DND-41 (cell line): ENCODE results near the gene ITGB5.

Experiments used
- EZH2 ChIP-seq: IDR thresholded peaks from 3 replicates; pipeline ENCODE4 v1.6.1; 2012; ENCODE audit warnings: borderline replicate concordance, low read depth, mild to moderate bottlenecking, moderate library complexity, low read length, inconsistent platforms; ENCODE audit not compliant: severe bottlenecking
- TF ChIP-seq, protein P1 (sequence below): IDR thresholded peaks from 2 replicates; pipeline ENCODE4 v1.5.1; 2012; ENCODE audit warnings: borderline replicate concordance, low read length, moderate library complexity, mild to moderate bottlenecking; ENCODE audit not compliant: poor library complexity, severe bottlenecking; ENCODE audit errors: extremely low read depth

DNA sequence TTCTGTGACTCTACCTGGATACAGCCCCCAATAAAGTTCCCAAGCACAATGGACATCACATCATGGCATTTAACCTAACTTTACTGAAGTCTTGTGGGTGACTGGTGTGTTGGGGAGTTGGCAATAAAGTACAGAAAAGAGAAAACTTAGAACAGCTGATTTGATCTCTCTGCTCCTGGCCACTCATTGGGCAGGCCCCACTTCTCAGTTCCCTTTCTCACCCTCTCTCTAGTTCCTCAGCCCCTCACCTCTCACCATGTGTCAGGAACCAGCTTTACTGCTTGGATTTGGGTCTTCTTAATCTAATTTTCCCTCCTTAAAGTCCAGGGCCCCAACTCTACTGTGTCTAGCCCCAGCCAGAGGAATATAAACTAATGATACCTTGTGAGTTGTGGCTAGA lies 48.1 kb upstream of the ITGB5 start:
- TF ChIP-seq, protein P1, sequence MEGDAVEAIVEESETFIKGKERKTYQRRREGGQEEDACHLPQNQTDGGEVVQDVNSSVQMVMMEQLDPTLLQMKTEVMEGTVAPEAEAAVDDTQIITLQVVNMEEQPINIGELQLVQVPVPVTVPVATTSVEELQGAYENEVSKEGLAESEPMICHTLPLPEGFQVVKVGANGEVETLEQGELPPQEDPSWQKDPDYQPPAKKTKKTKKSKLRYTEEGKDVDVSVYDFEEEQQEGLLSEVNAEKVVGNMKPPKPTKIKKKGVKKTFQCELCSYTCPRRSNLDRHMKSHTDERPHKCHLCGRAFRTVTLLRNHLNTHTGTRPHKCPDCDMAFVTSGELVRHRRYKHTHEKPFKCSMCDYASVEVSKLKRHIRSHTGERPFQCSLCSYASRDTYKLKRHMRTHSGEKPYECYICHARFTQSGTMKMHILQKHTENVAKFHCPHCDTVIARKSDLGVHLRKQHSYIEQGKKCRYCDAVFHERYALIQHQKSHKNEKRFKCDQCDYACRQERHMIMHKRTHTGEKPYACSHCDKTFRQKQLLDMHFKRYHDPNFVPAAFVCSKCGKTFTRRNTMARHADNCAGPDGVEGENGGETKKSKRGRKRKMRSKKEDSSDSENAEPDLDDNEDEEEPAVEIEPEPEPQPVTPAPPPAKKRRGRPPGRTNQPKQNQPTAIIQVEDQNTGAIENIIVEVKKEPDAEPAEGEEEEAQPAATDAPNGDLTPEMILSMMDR, result no peak
- no peak for TF ChIP-seq EZH2
